ENCODE data around the gene OR52N2. TPM values are rescaled to one million over a fixed set of nuclear protein-coding genes. Genes with fewer than 3 reads are reported as not detected.

OR52N2 gene
- total RNA-seq, 1 donor from 2014 or later = not detected

DNA sequence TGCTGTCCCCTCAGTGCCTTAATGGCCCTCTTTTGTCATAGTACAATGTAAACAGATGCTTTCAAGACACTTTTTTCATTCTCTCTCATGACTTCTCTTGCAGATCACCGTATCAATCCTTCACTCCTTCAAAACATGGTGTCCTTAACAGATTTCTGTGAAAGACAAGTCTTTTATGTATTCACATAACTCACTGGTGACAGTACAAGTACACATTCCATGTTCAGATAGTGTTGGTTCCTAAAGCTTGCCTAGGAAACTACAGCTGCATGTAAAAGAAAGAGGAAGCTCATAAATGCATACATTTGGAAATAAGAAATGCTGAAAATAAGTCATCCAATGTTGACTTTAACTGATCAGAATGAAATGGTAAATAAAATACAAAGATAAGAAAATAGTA, 38.0 kb downstream of the OR52N2 start:
- TF ChIP-seq, protein P1, sequence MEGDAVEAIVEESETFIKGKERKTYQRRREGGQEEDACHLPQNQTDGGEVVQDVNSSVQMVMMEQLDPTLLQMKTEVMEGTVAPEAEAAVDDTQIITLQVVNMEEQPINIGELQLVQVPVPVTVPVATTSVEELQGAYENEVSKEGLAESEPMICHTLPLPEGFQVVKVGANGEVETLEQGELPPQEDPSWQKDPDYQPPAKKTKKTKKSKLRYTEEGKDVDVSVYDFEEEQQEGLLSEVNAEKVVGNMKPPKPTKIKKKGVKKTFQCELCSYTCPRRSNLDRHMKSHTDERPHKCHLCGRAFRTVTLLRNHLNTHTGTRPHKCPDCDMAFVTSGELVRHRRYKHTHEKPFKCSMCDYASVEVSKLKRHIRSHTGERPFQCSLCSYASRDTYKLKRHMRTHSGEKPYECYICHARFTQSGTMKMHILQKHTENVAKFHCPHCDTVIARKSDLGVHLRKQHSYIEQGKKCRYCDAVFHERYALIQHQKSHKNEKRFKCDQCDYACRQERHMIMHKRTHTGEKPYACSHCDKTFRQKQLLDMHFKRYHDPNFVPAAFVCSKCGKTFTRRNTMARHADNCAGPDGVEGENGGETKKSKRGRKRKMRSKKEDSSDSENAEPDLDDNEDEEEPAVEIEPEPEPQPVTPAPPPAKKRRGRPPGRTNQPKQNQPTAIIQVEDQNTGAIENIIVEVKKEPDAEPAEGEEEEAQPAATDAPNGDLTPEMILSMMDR (conservative IDR thresholded peaks at IDR 0.05) = no peak
- Mint-ChIP-seq H3K4me3 (no peak overlapping the region), H3K9me3 (no peaks in the 10 kb centered on the region), H3K36me3 (no peaks in the 10 kb centered on the region), H3K27ac (no peak overlapping the region), H3K4me1 (ENCODE audit: unreplicated experiment) (no peaks in the 10 kb centered on the region), H3K27me3 (no peaks in the 10 kb centered on the region)
- DNase-seq (ENCODE audit: extremely low spot score, unreplicated experiment) = no peak

DNA sequence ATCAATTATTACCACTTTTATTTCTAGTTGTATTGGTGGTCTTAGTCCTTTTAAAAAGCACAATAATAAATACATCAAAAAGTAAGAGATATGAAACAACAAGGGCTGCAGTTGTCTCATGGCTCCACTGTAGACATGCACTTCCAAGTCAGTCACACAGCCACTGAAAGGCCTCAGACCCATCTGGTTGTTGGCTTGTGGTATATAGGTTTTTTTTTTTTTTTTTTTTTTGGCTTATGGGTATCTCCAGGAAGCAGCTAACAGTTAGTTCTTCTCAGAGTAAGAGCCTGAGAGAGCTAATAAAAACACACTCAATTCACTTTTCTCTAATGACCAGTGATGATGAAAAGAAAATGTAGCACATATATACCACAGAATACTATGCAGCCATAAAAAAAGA, 39.0 kb downstream of the OR52N2 start:
- Mint-ChIP-seq H3K27me3 (no peaks in the 10 kb centered on the region), H3K4me3 (no peak overlapping the region), H3K27ac (no peak overlapping the region), H3K9me3 (no peaks in the 10 kb centered on the region), H3K4me1 (ENCODE audit: unreplicated experiment) (no peaks in the 10 kb centered on the region), H3K36me3 (no peaks in the 10 kb centered on the region)
- DNase-seq (ENCODE audit: extremely low spot score, unreplicated experiment) = no peak
- TF ChIP-seq, protein P1 (conservative IDR thresholded peaks at IDR 0.05) = no peak

DNA sequence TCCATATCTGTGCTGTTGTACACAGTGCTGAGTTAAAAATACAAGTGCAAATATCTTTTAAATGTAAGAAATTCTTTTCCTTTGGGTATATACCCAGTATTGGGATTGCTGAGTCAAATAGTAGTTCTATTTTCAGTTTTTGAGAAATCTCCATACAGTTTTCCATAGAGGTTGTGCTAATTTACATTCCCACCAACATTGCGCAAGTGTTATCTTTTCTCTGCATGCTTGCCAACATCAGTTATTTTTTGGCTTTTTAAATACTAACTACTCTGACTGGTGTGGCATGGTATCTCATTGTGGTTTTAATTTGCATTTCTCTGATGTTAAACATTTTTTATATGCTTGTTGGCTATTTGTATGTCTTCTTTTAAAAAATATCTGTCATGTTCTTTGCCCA, 42.3 kb downstream of the OR52N2 start:
- Mint-ChIP-seq H3K27ac (no peak overlapping the region), H3K4me1 (ENCODE audit: unreplicated experiment) (no peaks in the 10 kb centered on the region), H3K27me3 (no peaks in the 10 kb centered on the region), H3K4me3 (no peak overlapping the region), H3K9me3 (no peaks in the 10 kb centered on the region), H3K36me3 (no peaks in the 10 kb centered on the region)
- TF ChIP-seq, protein P1 (conservative IDR thresholded peaks at IDR 0.05) = no peak
- DNase-seq (ENCODE audit: extremely low spot score, unreplicated experiment) = no peak

DNA sequence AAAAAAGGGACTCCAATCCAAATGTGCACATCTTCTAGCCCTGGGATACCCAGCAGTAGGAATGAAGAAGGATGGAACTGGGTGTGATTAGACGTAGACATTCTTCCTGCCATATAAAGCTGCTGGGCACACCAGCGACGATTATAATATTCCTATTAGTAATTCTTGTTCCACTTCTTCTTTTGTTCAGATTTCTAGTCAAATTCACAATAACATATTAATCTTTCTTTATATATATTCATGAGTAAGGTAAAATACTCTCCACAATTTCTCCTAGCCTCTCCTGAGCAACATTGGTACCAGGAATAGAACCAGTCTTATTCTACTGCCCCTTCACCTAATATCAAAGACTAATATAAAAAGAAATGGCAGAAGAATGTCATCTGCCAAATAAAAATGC, 48.9 kb downstream of the OR52N2 start, which contains the start of gene OR52E8:
TSS of gene OR52E8 (minus strand) at position 101 of the 400 bp plus-strand sequence. CDS start at position 101, 0 bp downstream.
- H3K36me3 Mint-ChIP-seq = no peaks in the 10 kb centered on the region
- no peak for DNase-seq (ENCODE audit: extremely low spot score, unreplicated experiment)
- peaks cover 6% of the 10 kb centered on the region for H3K27me3 Mint-ChIP-seq
- no peaks in the 10 kb centered on the region for H3K9me3 Mint-ChIP-seq
- H3K27ac Mint-ChIP-seq = no peak within 1 kb of the TSS
- H3K4me3 Mint-ChIP-seq = no peak within 1 kb of the TSS
- no peaks in the 10 kb centered on the region for H3K4me1 Mint-ChIP-seq (ENCODE audit: unreplicated experiment)
- TF ChIP-seq, protein P1 (conservative IDR thresholded peaks at IDR 0.05) = no peak

DNA sequence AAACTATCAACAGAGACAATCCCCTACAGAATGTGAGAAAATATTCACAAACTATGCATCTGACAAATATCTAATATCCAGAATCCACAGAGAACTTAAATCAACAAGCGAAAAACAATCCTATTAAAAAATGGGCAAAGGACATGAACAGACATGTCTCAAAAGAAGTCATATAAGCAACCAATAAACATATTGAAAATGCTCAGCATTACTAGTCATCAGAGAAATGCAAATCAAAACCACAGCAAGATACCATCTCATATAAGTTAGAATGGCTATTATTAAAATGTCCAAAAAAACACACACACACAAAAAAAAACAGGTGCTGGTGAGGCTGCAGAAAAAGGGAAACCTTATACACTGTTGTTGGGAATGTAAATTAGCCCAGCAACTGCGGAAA, 57.1 kb downstream of the OR52N2 start:
- H3K4me1 Mint-ChIP-seq (ENCODE audit: unreplicated experiment) = no peaks in the 10 kb centered on the region
- TF ChIP-seq, protein P1 (conservative IDR thresholded peaks at IDR 0.05) = no peak
- no peaks in the 10 kb centered on the region for H3K36me3 Mint-ChIP-seq
- H3K4me3 Mint-ChIP-seq = no peak overlapping the region
- H3K27ac Mint-ChIP-seq = no peak overlapping the region
- H3K9me3 Mint-ChIP-seq = no peaks in the 10 kb centered on the region
- no peak for DNase-seq (ENCODE audit: extremely low spot score, unreplicated experiment)
- H3K27me3 Mint-ChIP-seq = peaks cover 5% of the 10 kb centered on the region

Other genes starting within 250 kb of the OR52N2 start
- not detected in 2 replicates for gene OR52B6, start 228.0 kb upstream of the OR52N2 start, total RNA-seq (ENCODE audit: low replicate concordance)
- 7.5 and 8.7 TPM in 2 replicates for gene TRIM6, start 212.3 kb upstream of the OR52N2 start, total RNA-seq (ENCODE audit: low replicate concordance)
- gene TRIM34, start 183.9 kb upstream of the OR52N2 start, total RNA-seq (ENCODE audit: low replicate concordance) = 1.4 and 2.4 TPM in 2 replicates
- 30.0 and 32.3 TPM in 2 replicates for gene TRIM5, start 123.8 kb upstream of the OR52N2 start, total RNA-seq (ENCODE audit: low replicate concordance)
- 27.4 and 72.5 TPM in 2 replicates for gene TRIM22, start 119.1 kb upstream of the OR52N2 start, total RNA-seq (ENCODE audit: low replicate concordance)
- not detected in 2 replicates for gene OR56B1, start 72.5 kb upstream of the OR52N2 start, total RNA-seq (ENCODE audit: low replicate concordance)
- not detected in 2 replicates for gene OR52N4, start 54.7 kb upstream of the OR52N2 start, total RNA-seq (ENCODE audit: low replicate concordance)
- gene OR52N5, start 25.6 kb upstream of the OR52N2 start, total RNA-seq (ENCODE audit: low replicate concordance) = not detected in 2 replicates
- not detected in 2 replicates for gene OR52N1, start 17.7 kb upstream of the OR52N2 start, total RNA-seq (ENCODE audit: low replicate concordance)
- not detected in 2 replicates for gene OR52E6, start 33.0 kb downstream of the OR52N2 start, total RNA-seq (ENCODE audit: low replicate concordance)
- gene OR52E8, start 48.8 kb downstream of the OR52N2 start, total RNA-seq (ENCODE audit: low replicate concordance) = not detected in 2 replicates
- not detected in 2 replicates for gene OR52E4, start 71.7 kb downstream of the OR52N2 start, total RNA-seq (ENCODE audit: low replicate concordance)
- not detected in 2 replicates for gene OR52E5, start 84.3 kb downstream of the OR52N2 start, total RNA-seq (ENCODE audit: low replicate concordance)
- gene OR56A3, start 133.3 kb downstream of the OR52N2 start, total RNA-seq (ENCODE audit: low replicate concordance) = not detected in 2 replicates
- gene OR56A5, start 159.6 kb downstream of the OR52N2 start, total RNA-seq (ENCODE audit: low replicate concordance) = not detected in 2 replicates
- gene OR52L1, start 178.1 kb downstream of the OR52N2 start, total RNA-seq (ENCODE audit: low replicate concordance) = not detected in 2 replicates
- 0.07 TPM in 1 of 2 replicates, not detected in the other for gene OR56A4, start 198.0 kb downstream of the OR52N2 start, total RNA-seq (ENCODE audit: low replicate concordance)
- gene OR56A1, start 221.8 kb downstream of the OR52N2 start, total RNA-seq (ENCODE audit: low replicate concordance) = not detected in 2 replicates

Measured in type B pancreatic cell (in vitro differentiated cells).